Astrocyte (in vitro differentiated cells and primary cell): ENCODE measurements around the gene CDC42BPA. TPM values are rescaled to one million over a fixed set of nuclear protein-coding genes. Genes with fewer than 3 reads are reported as not detected.

Experiments
- DNase-seq: peaks from one replicate; pipeline ENCODE4 v3.0.0-alpha.2; 2010; ENCODE audit warnings: low read depth
- FAIRE-seq: peaks from 2 replicates; lab custom pipeline; 2011; peaks lifted over from hg19 to GRCh38; lab: Jason Lieb, UNC
- H2AFZ ChIP-seq: 2 replicates; pipeline ENCODE4 v1.6.0; 2012; ENCODE audit warnings: low read depth, low read length, inconsistent platforms
- H3K27ac ChIP-seq: 2 replicates; pipeline ENCODE4 v1.5.1; 2011; ENCODE audit warnings: low read depth, low read length, inconsistent platforms
- H3K27me3 ChIP-seq: 2 replicates; pipeline ENCODE4 v1.6.0; 2011; ENCODE audit warnings: low read length, inconsistent platforms; ENCODE audit not compliant: insufficient read depth
- H3K36me3 ChIP-seq: 2 replicates; pipeline ENCODE4 v1.5.1; 2011; ENCODE audit warnings: low read length, inconsistent platforms; ENCODE audit not compliant: insufficient read depth
- H3K4me1 ChIP-seq: 2 replicates; pipeline ENCODE4 v1.5.1; 2011; ENCODE audit warnings: low read length, inconsistent platforms; ENCODE audit not compliant: insufficient read depth
- H3K4me2 ChIP-seq: 2 replicates; pipeline ENCODE4 v1.6.0; 2012; ENCODE audit warnings: low read length, inconsistent platforms
- H3K4me3 ChIP-seq: 2 replicates; pipeline ENCODE4 v1.5.1; 2011; ENCODE audit warnings: low read depth, mild to moderate bottlenecking, low read length, inconsistent platforms; ENCODE audit not compliant: insufficient read depth
- H3K79me2 ChIP-seq: 2 replicates; pipeline ENCODE4 v1.6.0; 2012; ENCODE audit warnings: mild to moderate bottlenecking, low read length, inconsistent platforms; ENCODE audit not compliant: insufficient read depth
- H3K9ac ChIP-seq: 2 replicates; pipeline ENCODE4 v1.6.0; 2012; ENCODE audit warnings: mild to moderate bottlenecking, low read length, inconsistent platforms
- H3K9me3 ChIP-seq: 2 replicates; pipeline ENCODE4 v1.5.1; 2012; ENCODE audit warnings: low read depth, mild to moderate bottlenecking, low read length, inconsistent platforms; ENCODE audit not compliant: insufficient read depth
- H4K20me1 ChIP-seq: 2 replicates; pipeline ENCODE4 v1.6.0; 2012; ENCODE audit warnings: low read length, inconsistent platforms; ENCODE audit not compliant: insufficient read depth
- H3K27ac Mint-ChIP-seq: one replicate; pipeline ENCODE4 v1.8.0; 2021; ENCODE audit warnings: mild to moderate bottlenecking, mixed read lengths; ENCODE audit not compliant: unreplicated experiment
- H3K27me3 Mint-ChIP-seq: one replicate; pipeline ENCODE4 v1.8.0; 2021; ENCODE audit warnings: low read depth, mixed read lengths; ENCODE audit not compliant: unreplicated experiment
- H3K36me3 Mint-ChIP-seq: one replicate; pipeline ENCODE4 v1.8.0; 2021; ENCODE audit warnings: low read depth, mixed read lengths; ENCODE audit not compliant: unreplicated experiment
- H3K4me1 Mint-ChIP-seq: one replicate; pipeline ENCODE4 v1.8.0; 2021; ENCODE audit warnings: low read depth, mixed read lengths; ENCODE audit not compliant: unreplicated experiment
- H3K4me3 Mint-ChIP-seq: one replicate; pipeline ENCODE4 v1.8.0; 2021; ENCODE audit warnings: mild to moderate bottlenecking, moderate library complexity, mixed read lengths; ENCODE audit not compliant: unreplicated experiment
- H3K9me3 Mint-ChIP-seq: one replicate; pipeline ENCODE4 v1.8.0; 2021; ENCODE audit warnings: mild to moderate bottlenecking, mixed read lengths; ENCODE audit not compliant: unreplicated experiment
- EZH2 ChIP-seq: IDR thresholded peaks from 2 replicates; pipeline ENCODE4 v1.6.1; 2012; ENCODE audit warnings: mild to moderate bottlenecking, low read length, inconsistent platforms; ENCODE audit not compliant: insufficient read depth
- total RNA-seq: library from RNA; stranded (reverse); gene quantifications from 2 replicates; pipeline ENCODE4 v1.2.1, GENCODE V29; 2021
- TF ChIP-seq, protein P1 (sequence below): IDR thresholded peaks from 2 replicates; pipeline ENCODE4 v1.5.1; 2011; ENCODE audit warnings: low read depth, mild to moderate bottlenecking, inconsistent platforms, low read length, moderate library complexity; ENCODE audit not compliant: insufficient read depth

Gene CDC42BPA
- total RNA-seq, 1 donor from 2014 or later: 34.5 TPM

GRCh38 chr1:227006226-227006796 is 312.0 kb downstream of the CDC42BPA start:
- no peak overlapping the region for H3K4me3 ChIP-seq
- no peaks in the 10 kb centered on the region for H4K20me1 ChIP-seq
- Mint-ChIP-seq H3K36me3 (peaks cover 14% of the 10 kb centered on the region), H3K27me3 (no peaks in the 10 kb centered on the region), H3K4me3 (no peak overlapping the region), H3K9me3 (no peaks in the 10 kb centered on the region), H3K27ac (no peak overlapping the region), H3K4me1 (no peaks in the 10 kb centered on the region)
- DNase-seq (no peak), FAIRE-seq (no peak)
- no peak for TF ChIP-seq EZH2
- TF ChIP-seq, protein P1, sequence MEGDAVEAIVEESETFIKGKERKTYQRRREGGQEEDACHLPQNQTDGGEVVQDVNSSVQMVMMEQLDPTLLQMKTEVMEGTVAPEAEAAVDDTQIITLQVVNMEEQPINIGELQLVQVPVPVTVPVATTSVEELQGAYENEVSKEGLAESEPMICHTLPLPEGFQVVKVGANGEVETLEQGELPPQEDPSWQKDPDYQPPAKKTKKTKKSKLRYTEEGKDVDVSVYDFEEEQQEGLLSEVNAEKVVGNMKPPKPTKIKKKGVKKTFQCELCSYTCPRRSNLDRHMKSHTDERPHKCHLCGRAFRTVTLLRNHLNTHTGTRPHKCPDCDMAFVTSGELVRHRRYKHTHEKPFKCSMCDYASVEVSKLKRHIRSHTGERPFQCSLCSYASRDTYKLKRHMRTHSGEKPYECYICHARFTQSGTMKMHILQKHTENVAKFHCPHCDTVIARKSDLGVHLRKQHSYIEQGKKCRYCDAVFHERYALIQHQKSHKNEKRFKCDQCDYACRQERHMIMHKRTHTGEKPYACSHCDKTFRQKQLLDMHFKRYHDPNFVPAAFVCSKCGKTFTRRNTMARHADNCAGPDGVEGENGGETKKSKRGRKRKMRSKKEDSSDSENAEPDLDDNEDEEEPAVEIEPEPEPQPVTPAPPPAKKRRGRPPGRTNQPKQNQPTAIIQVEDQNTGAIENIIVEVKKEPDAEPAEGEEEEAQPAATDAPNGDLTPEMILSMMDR: no peak
- H3K27ac ChIP-seq: no peak overlapping the region
- no peaks in the 10 kb centered on the region for H3K4me1 ChIP-seq
- peaks cover 6% of the 10 kb centered on the region for H3K36me3 ChIP-seq
- no peak overlapping the region for H3K9ac ChIP-seq
- H3K27me3 ChIP-seq: no peaks in the 10 kb centered on the region
- no peaks in the 10 kb centered on the region for H3K9me3 ChIP-seq
- H3K4me2 ChIP-seq: no peak overlapping the region
- no peaks in the 10 kb centered on the region for H3K79me2 ChIP-seq
- H2AFZ ChIP-seq: no peak overlapping the region

- Histone ChIP-seq H3K9me3 (no peaks in the 10 kb centered on the region), H3K4me2 (no peak overlapping the region), H3K79me2 (no peaks in the 10 kb centered on the region), H4K20me1 (no peaks in the 10 kb centered on the region), H3K4me3 (no peak overlapping the region), H2AFZ (no peak overlapping the region), H3K9ac (no peak overlapping the region), H3K36me3 (no peaks in the 10 kb centered on the region), H3K4me1 (no peaks in the 10 kb centered on the region), H3K27me3 (no peaks in the 10 kb centered on the region), H3K27ac (no peak overlapping the region)
- Mint-ChIP-seq H3K9me3 (no peaks in the 10 kb centered on the region), H3K27me3 (no peaks in the 10 kb centered on the region), H3K27ac (no peak overlapping the region), H3K36me3 (peaks cover 20% of the 10 kb centered on the region), H3K4me3 (no peak overlapping the region), H3K4me1 (no peaks in the 10 kb centered on the region)
- no peak for DNase-seq
- FAIRE-seq: no peak
- TF ChIP-seq, protein P1: no peak
- TF ChIP-seq EZH2: no peak
Measured at GRCh38 chr1:227004796-227005195, 313.5 kb downstream of the CDC42BPA start.

GRCh38 chr1:227003165-227003564 is 315.1 kb downstream of the CDC42BPA start:
- no peak overlapping the region for H3K27ac ChIP-seq
- TF ChIP-seq, protein P1: no peak
- TF ChIP-seq EZH2: no peak
- Mint-ChIP-seq H3K4me3 (no peak overlapping the region), H3K27me3 (no peaks in the 10 kb centered on the region), H3K9me3 (no peaks in the 10 kb centered on the region), H3K36me3 (peaks cover 23% of the 10 kb centered on the region), H3K27ac (no peak overlapping the region), H3K4me1 (no peaks in the 10 kb centered on the region)
- no peak overlapping the region for H2AFZ ChIP-seq
- no peaks in the 10 kb centered on the region for H3K4me1 ChIP-seq
- no peak overlapping the region for H3K4me2 ChIP-seq
- H3K9ac ChIP-seq: no peak overlapping the region
- H3K36me3 ChIP-seq: no peaks in the 10 kb centered on the region
- no peak for DNase-seq
- no peaks in the 10 kb centered on the region for H3K27me3 ChIP-seq
- H4K20me1 ChIP-seq: no peaks in the 10 kb centered on the region
- no peak for FAIRE-seq
- no peaks in the 10 kb centered on the region for H3K79me2 ChIP-seq
- no peak overlapping the region for H3K4me3 ChIP-seq
- H3K9me3 ChIP-seq: no peaks in the 10 kb centered on the region
